ENCODE data around the gene DPYD.

The DPYD gene

DNA sequence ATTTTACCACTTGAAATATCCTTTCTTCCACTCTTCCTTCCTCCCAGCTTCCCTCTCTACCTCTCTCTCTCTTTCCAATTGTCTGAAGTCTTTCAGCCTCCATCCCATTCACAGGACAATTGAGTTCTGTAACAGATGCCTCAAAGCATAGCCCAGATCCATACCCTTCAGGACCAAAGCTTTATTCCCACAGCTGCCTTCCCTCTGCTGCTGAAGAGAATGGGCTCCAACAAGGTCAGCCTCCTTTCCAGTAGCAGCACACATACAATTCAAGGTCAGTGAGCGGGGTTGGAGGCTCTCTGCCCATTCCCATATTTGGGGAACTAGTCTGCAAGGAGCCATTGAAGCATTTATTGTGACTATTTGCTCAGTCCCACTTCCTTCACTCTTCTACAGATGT lies 179.9 kb downstream of the DPYD start:
- Histone ChIP-seq H3K4me1 (ENCODE audit: insufficient read depth, low read length, poor library complexity, severe bottlenecking) (peaks cover 5% of the 10 kb centered on the region), H3K9me3 (ENCODE audit: insufficient read depth, low read depth, low read length) (no peaks in the 10 kb centered on the region), H3K79me2 (ENCODE audit: insufficient read depth, low read length) (no peaks in the 10 kb centered on the region), H3F3A (ENCODE audit: low read depth) (no peaks in the 10 kb centered on the region), H2AFZ (ENCODE audit: low read length) (no peak overlapping the region), H3K9me2 (replicated peaks; ENCODE audit: low read depth, low read length) (no peaks in the 10 kb centered on the region), H4K20me1 (ENCODE audit: insufficient read depth, low read length, poor library complexity, severe bottlenecking) (no peaks in the 10 kb centered on the region), H3K9ac (ENCODE audit: low read depth, low read length, poor library complexity, severe bottlenecking) (no peak overlapping the region), H3K27me3 (ENCODE audit: insufficient read depth, low read length, poor library complexity, severe bottlenecking) (no peaks in the 10 kb centered on the region), H3K4me2 (ENCODE audit: low read depth, low read length, poor library complexity, severe bottlenecking) (no peak overlapping the region), H3K36me3 (ENCODE audit: insufficient read depth, low read length) (no peaks in the 10 kb centered on the region), H3K4me3 (ENCODE audit: low read length, poor library complexity, severe bottlenecking) (no peak overlapping the region)
- TF ChIP-seq, protein P1, sequence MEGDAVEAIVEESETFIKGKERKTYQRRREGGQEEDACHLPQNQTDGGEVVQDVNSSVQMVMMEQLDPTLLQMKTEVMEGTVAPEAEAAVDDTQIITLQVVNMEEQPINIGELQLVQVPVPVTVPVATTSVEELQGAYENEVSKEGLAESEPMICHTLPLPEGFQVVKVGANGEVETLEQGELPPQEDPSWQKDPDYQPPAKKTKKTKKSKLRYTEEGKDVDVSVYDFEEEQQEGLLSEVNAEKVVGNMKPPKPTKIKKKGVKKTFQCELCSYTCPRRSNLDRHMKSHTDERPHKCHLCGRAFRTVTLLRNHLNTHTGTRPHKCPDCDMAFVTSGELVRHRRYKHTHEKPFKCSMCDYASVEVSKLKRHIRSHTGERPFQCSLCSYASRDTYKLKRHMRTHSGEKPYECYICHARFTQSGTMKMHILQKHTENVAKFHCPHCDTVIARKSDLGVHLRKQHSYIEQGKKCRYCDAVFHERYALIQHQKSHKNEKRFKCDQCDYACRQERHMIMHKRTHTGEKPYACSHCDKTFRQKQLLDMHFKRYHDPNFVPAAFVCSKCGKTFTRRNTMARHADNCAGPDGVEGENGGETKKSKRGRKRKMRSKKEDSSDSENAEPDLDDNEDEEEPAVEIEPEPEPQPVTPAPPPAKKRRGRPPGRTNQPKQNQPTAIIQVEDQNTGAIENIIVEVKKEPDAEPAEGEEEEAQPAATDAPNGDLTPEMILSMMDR (conservative IDR thresholded peaks at IDR 0.05; ENCODE audit: low read length) = no peak
- no peak for TF ChIP-seq EZH2phosphoT487 (IDR thresholded peaks at IDR 0.05; ENCODE audit: borderline replicate concordance)

DNA sequence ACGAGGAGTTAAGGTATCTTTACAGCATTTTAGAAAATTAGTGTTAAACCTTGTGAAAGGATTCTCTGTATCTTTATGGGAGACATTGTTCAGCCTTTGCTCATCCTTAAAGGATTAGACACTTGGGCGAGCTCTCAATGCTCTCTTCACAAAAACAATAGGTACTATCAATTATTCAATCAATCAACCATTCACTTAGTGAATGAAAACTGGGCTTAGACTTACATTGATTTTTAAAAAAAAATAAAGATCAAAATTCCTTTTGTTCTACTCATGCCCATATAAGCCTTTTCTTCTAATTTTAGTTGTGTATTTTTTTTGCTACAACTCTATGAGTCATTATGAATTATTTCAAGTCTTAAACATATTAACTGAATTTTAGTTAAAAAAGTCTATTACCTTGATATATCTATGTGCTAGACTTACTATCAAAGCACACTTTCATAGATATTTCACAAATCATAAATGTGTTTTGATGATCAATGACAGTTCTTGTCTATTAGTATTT lies 181.2 kb downstream of the DPYD start:
- Histone ChIP-seq H3K36me3 (ENCODE audit: insufficient read depth, low read length) (no peaks in the 10 kb centered on the region), H2AFZ (ENCODE audit: low read length) (no peak overlapping the region), H3K9me3 (ENCODE audit: insufficient read depth, low read depth, low read length) (no peaks in the 10 kb centered on the region), H3K4me3 (ENCODE audit: low read length, poor library complexity, severe bottlenecking) (no peak overlapping the region), H3F3A (ENCODE audit: low read depth) (no peaks in the 10 kb centered on the region), H3K27me3 (ENCODE audit: insufficient read depth, low read length, poor library complexity, severe bottlenecking) (no peaks in the 10 kb centered on the region), H4K20me1 (ENCODE audit: insufficient read depth, low read length, poor library complexity, severe bottlenecking) (no peaks in the 10 kb centered on the region), H3K79me2 (ENCODE audit: insufficient read depth, low read length) (no peaks in the 10 kb centered on the region), H3K9me2 (replicated peaks; ENCODE audit: low read depth, low read length) (no peaks in the 10 kb centered on the region), H3K4me2 (ENCODE audit: low read depth, low read length, poor library complexity, severe bottlenecking) (no peak overlapping the region), H3K9ac (ENCODE audit: low read depth, low read length, poor library complexity, severe bottlenecking) (no peak overlapping the region), H3K4me1 (ENCODE audit: insufficient read depth, low read length, poor library complexity, severe bottlenecking) (peaks cover 5% of the 10 kb centered on the region)
- TF ChIP-seq, protein P1 (conservative IDR thresholded peaks at IDR 0.05; ENCODE audit: low read length) = no peak
- no peak for TF ChIP-seq EZH2phosphoT487 (IDR thresholded peaks at IDR 0.05; ENCODE audit: borderline replicate concordance)

DNA sequence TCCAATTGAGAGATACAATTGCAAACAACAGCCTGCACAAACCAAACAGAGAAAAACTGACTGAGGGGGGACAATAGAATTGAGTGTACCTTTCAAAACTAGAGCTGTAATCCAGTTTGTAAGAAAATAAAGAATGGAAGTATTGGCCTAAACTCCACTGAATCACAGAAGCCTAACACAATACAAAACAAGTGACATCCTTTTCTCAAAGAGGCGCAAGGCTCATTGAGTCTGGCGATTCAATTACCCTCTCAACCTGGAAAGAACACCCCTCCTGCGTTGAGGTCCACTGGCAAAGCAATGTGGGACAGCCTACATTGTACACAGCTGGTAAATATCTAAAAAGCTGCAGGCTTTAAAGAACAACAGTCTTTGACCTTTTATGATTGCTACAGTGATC lies 182.6 kb downstream of the DPYD start:
- H4K20me1 ChIP-seq (ENCODE audit: insufficient read depth, low read length, poor library complexity, severe bottlenecking) = no peaks in the 10 kb centered on the region

More for the DNA sequence above, 182.6 kb downstream of the DPYD start:
- H3K4me1 ChIP-seq (ENCODE audit: insufficient read depth, low read length, poor library complexity, severe bottlenecking) = peaks cover 5% of the 10 kb centered on the region
- no peaks in the 10 kb centered on the region for H3K27me3 ChIP-seq (ENCODE audit: insufficient read depth, low read length, poor library complexity, severe bottlenecking)
- no peaks in the 10 kb centered on the region for H3K9me2 ChIP-seq (replicated peaks; ENCODE audit: low read depth, low read length)
- H3K9ac ChIP-seq (ENCODE audit: low read depth, low read length, poor library complexity, severe bottlenecking) = no peak overlapping the region
- H3K36me3 ChIP-seq (ENCODE audit: insufficient read depth, low read length) = no peaks in the 10 kb centered on the region
- no peak overlapping the region for H3K4me3 ChIP-seq (ENCODE audit: low read length, poor library complexity, severe bottlenecking)
- no peaks in the 10 kb centered on the region for H3F3A ChIP-seq (ENCODE audit: low read depth)
- TF ChIP-seq, protein P1 (conservative IDR thresholded peaks at IDR 0.05; ENCODE audit: low read length) = no peak
- no peak for TF ChIP-seq EZH2phosphoT487 (IDR thresholded peaks at IDR 0.05; ENCODE audit: borderline replicate concordance)
- H3K4me2 ChIP-seq (ENCODE audit: low read depth, low read length, poor library complexity, severe bottlenecking) = no peak overlapping the region
- no peaks in the 10 kb centered on the region for H3K79me2 ChIP-seq (ENCODE audit: insufficient read depth, low read length)
- no peak overlapping the region for H2AFZ ChIP-seq (ENCODE audit: low read length)
- H3K9me3 ChIP-seq (ENCODE audit: insufficient read depth, low read depth, low read length) = no peaks in the 10 kb centered on the region

Measured in Loucy (cell line).